ENCODE results near the gene TRIO.

The TRIO gene

GRCh38 chr5:14219800-14220512, 76.8 kb downstream of the TRIO start:
- Histone ChIP-seq H3K27me3 (ENCODE audit: control insufficient read depth, low read length) (no peaks in the 10 kb centered on the region), H3K4me3 (ENCODE audit: low read length) (no peak overlapping the region; the same call in 1 of the 2 replicates), H3K27ac (ENCODE audit: low read depth, low read length) (no peak overlapping the region), H4K20me1 (ENCODE audit: control insufficient read depth, insufficient read depth, low read depth, low read length) (no peaks in the 10 kb centered on the region; the same call in 1 of the 2 replicates), H3K36me3 (ENCODE audit: control insufficient read depth, low read length) (no peaks in the 10 kb centered on the region), H3K4me2 (ENCODE audit: low read length) (peak overlapping the region; percentile 22), H3K9me2 (replicated peaks; ENCODE audit: control insufficient read depth, low read length) (no peaks in the 10 kb centered on the region), H3F3A (ENCODE audit: control insufficient read depth, insufficient read depth) (no peaks in the 10 kb centered on the region), H3K9me3 (ENCODE audit: control insufficient read depth, insufficient read depth, low read length) (no peaks in the 10 kb centered on the region), H3K79me2 (ENCODE audit: control insufficient read depth, low read length) (peaks cover 80% of the 10 kb centered on the region), H3K4me1 (ENCODE audit: control insufficient read depth, low read length) (peaks cover 70% of the 10 kb centered on the region)
- TF ChIP-seq EZH2phosphoT487 (IDR thresholded peaks at IDR 0.05; ENCODE audit: borderline replicate concordance, low read length) (no peak), CTCF (IDR thresholded peaks at IDR 0.05; ENCODE audit: low read depth, low read length, poor library complexity, severe bottlenecking) (no peak)

DNA sequence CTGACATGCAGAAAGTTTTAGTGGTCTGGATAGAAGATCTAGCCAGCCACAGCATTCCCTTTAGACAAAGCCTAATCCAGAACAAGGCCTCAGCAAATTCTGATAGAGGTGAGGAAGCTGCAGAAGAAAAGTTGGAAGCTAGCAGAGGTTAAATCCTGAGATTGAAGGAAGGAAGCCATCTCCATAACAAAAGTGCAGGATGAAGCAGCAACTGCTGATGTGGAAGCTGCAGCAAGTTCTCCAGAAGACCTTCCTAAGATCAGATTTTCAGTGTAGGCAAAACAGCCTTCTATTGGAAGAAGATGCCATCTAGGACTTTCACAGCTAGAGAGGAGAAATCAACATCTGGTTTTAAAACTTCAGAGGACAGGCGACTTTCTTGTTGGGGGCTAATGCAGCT, 77.5 kb downstream of the TRIO start:
- Histone ChIP-seq H3K4me1 (ENCODE audit: control insufficient read depth, low read length) (peaks cover 74% of the 10 kb centered on the region), H3K27ac (ENCODE audit: low read depth, low read length) (no peak overlapping the region), H4K20me1 (ENCODE audit: control insufficient read depth, insufficient read depth, low read depth, low read length) (no peaks in the 10 kb centered on the region; the same call in 1 of the 2 replicates), H3K36me3 (ENCODE audit: control insufficient read depth, low read length) (no peaks in the 10 kb centered on the region), H3F3A (ENCODE audit: control insufficient read depth, insufficient read depth) (no peaks in the 10 kb centered on the region), H3K9me3 (ENCODE audit: control insufficient read depth, insufficient read depth, low read length) (no peaks in the 10 kb centered on the region), H3K4me2 (ENCODE audit: low read length) (peak overlapping the region; percentile 22; the same call in 1 of the 2 replicates), H3K4me3 (ENCODE audit: low read length) (no peak overlapping the region), H3K9me2 (replicated peaks; ENCODE audit: control insufficient read depth, low read length) (no peaks in the 10 kb centered on the region), H3K27me3 (ENCODE audit: control insufficient read depth, low read length) (no peaks in the 10 kb centered on the region), H3K79me2 (ENCODE audit: control insufficient read depth, low read length) (peaks cover 79% of the 10 kb centered on the region)
- no peak for TF ChIP-seq EZH2phosphoT487 (IDR thresholded peaks at IDR 0.05; ENCODE audit: borderline replicate concordance, low read length)
- TF ChIP-seq CTCF (IDR thresholded peaks at IDR 0.05; ENCODE audit: low read depth, low read length, poor library complexity, severe bottlenecking) = no peak

GRCh38 chr5:14221732-14222131, 78.6 kb downstream of the TRIO start:
- no peaks in the 10 kb centered on the region; the same call in 1 of the 2 replicates for H4K20me1 ChIP-seq (ENCODE audit: control insufficient read depth, insufficient read depth, low read depth, low read length)
- H3F3A ChIP-seq (ENCODE audit: control insufficient read depth, insufficient read depth) = no peaks in the 10 kb centered on the region
- TF ChIP-seq CTCF (IDR thresholded peaks at IDR 0.05; ENCODE audit: low read depth, low read length, poor library complexity, severe bottlenecking) (no peak), EZH2phosphoT487 (IDR thresholded peaks at IDR 0.05; ENCODE audit: borderline replicate concordance, low read length) (no peak)
- peaks cover 76% of the 10 kb centered on the region for H3K4me1 ChIP-seq (ENCODE audit: control insufficient read depth, low read length)
- no peaks in the 10 kb centered on the region for H3K36me3 ChIP-seq (ENCODE audit: control insufficient read depth, low read length)
- peak overlapping the region; percentile 16 for H3K27ac ChIP-seq (ENCODE audit: low read depth, low read length)
- no peaks in the 10 kb centered on the region for H3K9me2 ChIP-seq (replicated peaks; ENCODE audit: control insufficient read depth, low read length)
- no peaks in the 10 kb centered on the region for H3K27me3 ChIP-seq (ENCODE audit: control insufficient read depth, low read length)
- H3K4me2 ChIP-seq (ENCODE audit: low read length) = peak overlapping the region; percentile 66
- peaks cover 73% of the 10 kb centered on the region for H3K79me2 ChIP-seq (ENCODE audit: control insufficient read depth, low read length)
- H3K9me3 ChIP-seq (ENCODE audit: control insufficient read depth, insufficient read depth, low read length) = no peaks in the 10 kb centered on the region
- 0 out of 2 replicates have a peak overlapping the region, but pooled peaks have one; percentile 15 for H3K4me3 ChIP-seq (ENCODE audit: low read length)
